GM18502 (cell line): ENCODE measurements around the gene LIF.

Source experiments
- ATAC-seq: cut with Tn5 transposase; IDR thresholded peaks from one replicate; pipeline ENCODE4 v1.9.1; 2021; ENCODE audit warnings: mild to moderate bottlenecking; ENCODE audit not compliant: unreplicated experiment, poor library complexity

The LIF gene

GRCh38 chr22:30195245-30196140, 51.1 kb downstream of the LIF start:
- ATAC-seq, result no peak

- ATAC-seq, result no peak
Measured at GRCh38 chr22:30193031-30193775, 53.4 kb downstream of the LIF start.

- no peak for ATAC-seq
Measured at GRCh38 chr22:30192427-30192826, 54.1 kb downstream of the LIF start.

- no peak for ATAC-seq
Measured at GRCh38 chr22:30191040-30191701, 55.4 kb downstream of the LIF start.

- no peak for ATAC-seq
Measured at GRCh38 chr22:30190574-30190973, 56.0 kb downstream of the LIF start.
